HEK293T (cell line): Measurements from ENCODE around the gene PCDHAC1.
"Not testable (repeated sequence)": the region's sequence is repeated elsewhere in the genome, so short reads cannot be mapped to it uniquely, and the experiment has no call there.

Experiments used
- CTCF ChIA-PET: fragments of 350-600 bp; formaldehyde crosslinking; extraction: SDS; loops from one replicate; lab custom pipeline; 2021; ENCODE audit warnings: antibody characterized with exemption, inconsistent platforms; lab: Yijun Ruan, JAX
- POLR2A ChIA-PET: fragments of 350-600 bp; formaldehyde crosslinking; extraction: SDS; loops from one replicate; lab custom pipeline; 2020; ENCODE audit warnings: antibody characterized with exemption, inconsistent platforms; lab: Yijun Ruan, JAX
- DNase-seq: peaks from one replicate; pipeline ENCODE4 v3.0.0; 2012; ENCODE audit warnings: mixed read lengths; ENCODE audit errors: extremely low spot score
- ARNT ChIP-seq: fragments of 450-650 bp; IDR thresholded peaks from 2 replicates; pipeline ENCODE4 v1.6.1; 2017; ENCODE audit warnings: mild to moderate bottlenecking
- BHLHE40 ChIP-seq: fragments of 450-650 bp; IDR thresholded peaks from 2 replicates; pipeline ENCODE4 v1.6.1; 2016; ENCODE audit warnings: mild to moderate bottlenecking, moderate library complexity, borderline replicate concordance
- CTBP1 ChIP-seq: fragments of 450-650 bp; IDR thresholded peaks from 2 replicates; pipeline ENCODE4 v1.6.1; 2016; ENCODE audit warnings: borderline replicate concordance
- ELF4 ChIP-seq: fragments of 450-650 bp; IDR thresholded peaks from 2 replicates; pipeline ENCODE4 v1.6.1; 2017; ENCODE audit warnings: antibody characterized with exemption
- FOXA1 ChIP-seq: fragments of 450-650 bp; IDR thresholded peaks from 2 replicates; pipeline ENCODE4 v1.6.1; 2016; ENCODE audit warnings: mild to moderate bottlenecking
- FOXK2 ChIP-seq: fragments of 450-650 bp; IDR thresholded peaks from 2 replicates; pipeline ENCODE4 v1.6.1; 2016; ENCODE audit warnings: mild to moderate bottlenecking
- FOXM1 ChIP-seq: fragments of 450-650 bp; IDR thresholded peaks from 2 replicates; pipeline ENCODE4 v1.6.1; 2017; ENCODE audit warnings: mild to moderate bottlenecking, borderline replicate concordance
- HDGF ChIP-seq: fragments of 450-650 bp; IDR thresholded peaks from 2 replicates; pipeline ENCODE4 v1.6.1; 2017; ENCODE audit warnings: antibody characterized with exemption, borderline replicate concordance
- L3MBTL2 ChIP-seq: fragments of 450-650 bp; conservative IDR thresholded peaks from 2 replicates; pipeline ENCODE4 v1.6.1; 2016; ENCODE audit warnings: mild to moderate bottlenecking
- LEF1 ChIP-seq: fragments of 450-650 bp; IDR thresholded peaks from 2 replicates; pipeline ENCODE4 v1.6.1; 2017; ENCODE audit warnings: mild to moderate bottlenecking, borderline replicate concordance
- NFRKB ChIP-seq: fragments of 450-650 bp; IDR thresholded peaks from 2 replicates; pipeline ENCODE4 v1.6.1; 2016; ENCODE audit warnings: mild to moderate bottlenecking, moderate library complexity
- SP1 ChIP-seq: fragments of 450-650 bp; IDR thresholded peaks from 2 replicates; pipeline ENCODE4 v1.6.1; 2017
- SUZ12 ChIP-seq: fragments of 450-650 bp; IDR thresholded peaks from 2 replicates; pipeline ENCODE4 v1.6.1; 2016; ENCODE audit warnings: mild to moderate bottlenecking
- TARDBP ChIP-seq: fragments of 450-650 bp; IDR thresholded peaks from 2 replicates; pipeline ENCODE4 v1.6.1; 2016
- ZNF384 ChIP-seq: fragments of 450-650 bp; IDR thresholded peaks from 2 replicates; pipeline ENCODE4 v1.6.1; 2016
- TF ChIP-seq, protein P1 (sequence below): fragments of 450-650 bp; IDR thresholded peaks from 2 replicates; pipeline ENCODE4 v1.6.1; 2016

PCDHAC1 gene, protein sequence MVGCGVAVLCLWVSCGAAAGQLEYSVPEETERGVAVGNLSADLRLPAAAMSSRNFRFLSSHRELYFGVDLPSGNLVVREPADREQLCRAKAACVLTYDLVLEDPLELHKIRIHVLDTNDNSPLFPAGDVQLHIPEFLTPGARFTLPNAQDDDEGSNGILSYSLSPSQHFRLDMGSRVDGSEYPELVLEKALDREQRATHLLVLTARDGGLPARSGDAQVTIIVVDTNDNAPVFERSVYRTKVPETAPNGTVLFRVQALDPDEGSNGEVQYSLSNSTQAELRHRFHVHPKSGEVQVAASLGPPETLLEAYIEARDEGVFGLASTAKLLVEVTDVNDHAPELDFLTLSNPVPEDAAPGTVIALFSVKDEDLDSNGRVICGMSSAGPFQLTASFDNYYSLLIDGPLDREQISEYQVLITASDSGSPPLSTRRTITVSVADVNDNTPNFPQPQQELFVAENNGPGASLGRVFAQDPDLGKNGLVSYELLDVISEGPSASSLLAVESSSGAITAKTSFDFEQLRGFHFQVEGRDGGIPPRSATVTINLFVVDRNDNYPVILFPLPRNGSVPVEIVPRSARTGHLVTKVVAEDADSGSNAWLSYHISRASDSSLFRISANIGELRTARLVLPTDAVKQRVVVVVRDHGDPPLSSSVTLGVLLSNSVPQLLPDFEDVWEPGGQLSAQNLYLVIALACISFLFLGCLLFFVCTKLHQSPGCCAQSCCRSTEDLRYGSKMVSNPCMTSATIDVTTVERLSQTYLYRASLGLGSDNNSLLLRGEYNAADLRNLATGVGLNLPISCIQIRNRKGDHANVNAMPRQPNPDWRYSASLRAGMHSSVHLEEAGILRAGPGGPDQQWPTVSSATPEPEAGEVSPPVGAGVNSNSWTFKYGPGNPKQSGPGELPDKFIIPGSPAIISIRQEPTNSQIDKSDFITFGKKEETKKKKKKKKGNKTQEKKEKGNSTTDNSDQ

DNA sequence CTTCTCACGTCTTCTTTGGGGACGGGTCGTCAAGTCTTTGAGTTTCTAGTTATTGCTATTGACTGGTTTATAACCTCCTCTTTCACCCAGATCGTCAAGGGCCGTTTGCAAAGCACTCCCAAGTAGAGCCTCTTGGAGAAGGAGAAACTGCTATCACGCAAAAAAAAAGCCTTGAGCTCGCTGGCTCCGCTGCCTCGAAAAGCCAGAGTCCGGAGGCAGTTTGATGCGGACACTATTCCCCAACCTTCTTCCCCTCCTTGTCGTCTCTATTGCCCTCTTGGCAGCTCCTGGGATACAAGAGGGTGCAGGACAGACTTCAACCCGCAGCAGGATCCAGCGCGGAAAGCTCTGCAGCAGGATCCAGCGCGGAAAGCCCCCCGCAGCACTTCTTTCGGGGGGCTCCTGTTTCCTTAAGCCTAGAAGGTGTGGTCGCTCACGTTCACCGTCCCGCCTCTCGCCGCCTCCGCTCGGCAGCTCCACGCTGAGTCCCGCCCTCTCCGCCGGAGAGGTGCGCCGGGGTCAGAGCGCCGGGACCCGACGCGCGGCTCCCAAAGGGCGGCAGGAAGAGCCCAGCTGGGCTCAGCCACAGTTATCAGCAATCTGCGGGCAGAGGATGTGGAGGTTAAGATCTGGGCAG, at the start of gene PCDHAC1:
PCDHAC1 (plus strand) TSS at position 494 of the 637 bp plus-strand sequence. CDS start 594 bp downstream, outside the sequence.
- POLR2A ChIA-PET: interaction anchor here (1.6 to 1.7 kb wide), 2 partner anchors 57 to 114 kb away, joined by 4 to 11 read pairs; partner anchors contain the start of gene PCDHA11
- DNase-seq: no peak
- no peak for TF ChIP-seq ZNF384
- no peak for TF ChIP-seq NFRKB
- TF ChIP-seq L3MBTL2: no peak
- no peak for TF ChIP-seq CTBP1
- TF ChIP-seq LEF1: no peak
- TF ChIP-seq SP1: no peak
- TF ChIP-seq, protein P1, sequence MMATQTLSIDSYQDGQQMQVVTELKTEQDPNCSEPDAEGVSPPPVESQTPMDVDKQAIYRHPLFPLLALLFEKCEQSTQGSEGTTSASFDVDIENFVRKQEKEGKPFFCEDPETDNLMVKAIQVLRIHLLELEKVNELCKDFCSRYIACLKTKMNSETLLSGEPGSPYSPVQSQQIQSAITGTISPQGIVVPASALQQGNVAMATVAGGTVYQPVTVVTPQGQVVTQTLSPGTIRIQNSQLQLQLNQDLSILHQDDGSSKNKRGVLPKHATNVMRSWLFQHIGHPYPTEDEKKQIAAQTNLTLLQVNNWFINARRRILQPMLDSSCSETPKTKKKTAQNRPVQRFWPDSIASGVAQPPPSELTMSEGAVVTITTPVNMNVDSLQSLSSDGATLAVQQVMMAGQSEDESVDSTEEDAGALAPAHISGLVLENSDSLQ: no peak
- TF ChIP-seq SUZ12: no peak
- no peak for TF ChIP-seq FOXM1
- TF ChIP-seq ELF4: no peak
- TF ChIP-seq BHLHE40: no peak
- CTCF ChIA-PET: interaction anchor here (0.6 to 3.4 kb wide), 7 partner anchors 9 to 115 kb away, joined by 3 to 47 read pairs (median 7); partner anchors contain the start of gene PCDHA11

DNA sequence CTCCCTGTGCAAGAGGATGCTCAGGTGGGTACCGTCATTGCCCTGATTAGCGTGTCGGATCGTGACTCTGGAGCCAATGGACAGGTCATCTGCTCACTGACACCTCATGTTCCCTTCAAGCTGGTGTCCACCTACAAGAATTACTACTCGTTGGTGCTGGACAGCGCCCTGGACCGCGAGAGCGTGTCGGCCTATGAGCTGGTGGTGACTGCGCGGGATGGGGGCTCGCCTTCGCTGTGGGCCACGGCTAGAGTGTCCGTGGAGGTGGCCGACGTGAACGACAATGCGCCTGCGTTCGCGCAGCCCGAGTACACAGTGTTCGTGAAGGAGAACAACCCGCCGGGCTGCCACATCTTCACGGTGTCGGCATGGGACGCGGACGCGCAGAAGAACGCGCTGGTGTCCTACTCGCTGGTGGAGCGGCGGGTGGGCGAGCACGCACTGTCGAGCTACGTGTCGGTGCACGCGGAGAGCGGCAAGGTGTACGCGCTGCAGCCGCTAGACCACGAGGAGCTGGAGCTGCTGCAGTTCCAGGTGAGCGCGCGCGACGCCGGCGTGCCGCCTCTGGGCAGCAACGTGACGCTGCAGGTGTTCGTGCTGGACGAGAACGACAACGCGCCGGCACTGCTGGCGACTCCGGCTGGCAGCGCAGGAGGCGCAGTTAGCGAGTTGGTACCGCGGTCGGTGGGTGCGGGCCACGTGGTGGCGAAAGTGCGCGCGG, 49.4 kb upstream of the PCDHAC1 start:
- CTCF ChIA-PET, POLR2A ChIA-PET: not testable (repeated sequence)

DNA sequence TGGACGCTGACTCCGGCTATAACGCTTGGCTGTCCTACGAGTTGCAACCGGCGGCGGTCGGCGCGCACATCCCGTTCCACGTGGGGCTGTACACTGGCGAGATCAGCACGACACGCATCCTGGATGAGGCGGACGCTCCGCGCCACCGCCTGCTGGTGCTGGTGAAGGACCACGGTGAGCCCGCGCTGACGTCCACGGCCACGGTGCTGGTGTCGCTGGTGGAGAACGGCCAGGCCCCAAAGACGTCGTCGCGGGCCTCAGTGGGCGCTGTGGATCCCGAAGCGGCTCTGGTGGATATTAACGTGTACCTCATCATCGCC, 48.9 kb upstream of the PCDHAC1 start:
- ChIA-PET CTCF (no interaction called here), POLR2A (no interaction called here)
- TF ChIP-seq TARDBP (no peak), SUZ12 (no peak), LEF1 (no peak), ARNT (no peak), CTBP1 (no peak), FOXK2 (no peak), HDGF (no peak)
- TF ChIP-seq, protein P1: no peak
- DNase-seq: no peak

More for the DNA sequence above, 49.4 kb upstream of the PCDHAC1 start:
- DNase-seq: not testable (repeated sequence)

DNA sequence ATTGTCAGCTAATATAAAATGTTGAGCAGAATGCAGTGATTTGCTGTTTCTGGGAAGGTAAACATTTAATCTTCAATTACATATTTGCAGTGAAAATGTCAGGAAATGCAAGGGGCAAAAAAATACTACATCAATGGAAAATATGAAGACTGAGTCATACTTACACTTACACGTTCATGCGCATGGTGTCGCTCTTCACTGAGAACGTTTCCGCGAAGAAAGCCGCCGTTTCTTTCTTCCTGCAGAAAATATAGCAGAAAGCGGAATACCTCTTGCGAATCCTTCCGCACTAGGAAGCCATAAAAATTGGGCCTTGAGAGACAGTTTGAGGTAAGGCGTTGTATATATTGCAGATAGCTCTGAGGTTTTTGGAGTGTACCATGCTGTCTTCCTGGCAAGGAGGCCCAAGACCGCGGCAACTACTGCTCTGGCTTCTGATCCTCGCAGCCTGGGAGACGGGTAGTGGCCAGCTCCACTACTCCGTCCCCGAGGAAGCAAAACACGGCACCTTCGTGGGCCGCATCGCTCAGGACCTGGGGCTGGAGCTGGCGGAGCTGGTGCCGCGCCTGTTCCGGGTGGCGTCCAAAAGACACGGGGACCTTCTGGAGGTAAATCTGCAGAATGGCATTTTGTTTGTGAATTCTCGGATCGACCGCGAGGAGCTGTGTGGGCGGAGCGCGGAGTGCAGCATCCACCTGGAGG, 44.1 kb upstream of the PCDHAC1 start, which contains the start of gene PCDHA13:
PCDHA13 (plus strand) TSS at position 236 of the 702 bp plus-strand sequence; CDS start at position 381, 145 bp downstream.
- CTCF ChIA-PET: no interaction called here
- POLR2A ChIA-PET: no interaction called here
- no peak for DNase-seq
- no peak for TF ChIP-seq SUZ12
- TF ChIP-seq, protein P1: no peak
- TF ChIP-seq BHLHE40: no peak
- TF ChIP-seq FOXK2: no peak
- no peak for TF ChIP-seq FOXA1
- TF ChIP-seq FOXM1: no peak
- no peak for TF ChIP-seq CTBP1
- TF ChIP-seq ZNF384: no peak
- no peak for TF ChIP-seq L3MBTL2

DNA sequence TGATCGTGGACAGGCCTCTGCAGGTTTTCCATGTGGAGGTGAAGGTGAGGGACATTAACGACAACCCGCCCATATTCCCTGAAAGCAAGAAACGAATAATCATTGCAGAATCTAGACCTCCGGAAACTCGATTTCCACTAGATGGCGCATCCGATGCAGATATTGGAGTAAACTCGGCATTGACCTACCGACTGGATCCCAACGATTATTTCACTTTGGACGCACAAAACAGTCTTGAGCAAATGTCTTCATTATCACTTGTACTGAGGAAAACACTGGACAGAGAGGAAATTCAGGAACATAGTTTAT, 43.6 kb upstream of the PCDHAC1 start:
- ChIA-PET POLR2A (no interaction called here), CTCF (no interaction called here)
- TF ChIP-seq FOXM1 (no peak), SUZ12 (no peak), TARDBP (no peak), SP1 (no peak), FOXK2 (no peak), L3MBTL2 (no peak), BHLHE40 (no peak), ELF4 (no peak), FOXA1 (no peak), ZNF384 (no peak), HDGF (no peak), LEF1 (no peak), CTBP1 (no peak), NFRKB (no peak)
- TF ChIP-seq, protein P1: no peak
- no peak for DNase-seq
